Progenitor cell of endocrine pancreas (in vitro differentiated cells): ENCODE data around the gene CPXM1. TPM values are rescaled to one million over a fixed set of nuclear protein-coding genes. Genes with fewer than 3 reads are reported as not detected.

Source experiments
- DNase-seq: peaks from one replicate; pipeline ENCODE4 v3.0.0; 2021; ENCODE audit warnings: low spot score; ENCODE audit not compliant: unreplicated experiment
- H3K27ac Mint-ChIP-seq: 2 replicates; pipeline ENCODE4 v1.8.0; 2021; ENCODE audit warnings: mild to moderate bottlenecking, moderate library complexity, mixed read lengths
- H3K27me3 Mint-ChIP-seq: 2 replicates; pipeline ENCODE4 v1.8.0; 2021; ENCODE audit warnings: mixed read lengths
- H3K36me3 Mint-ChIP-seq: 2 replicates; pipeline ENCODE4 v1.8.0; 2022; ENCODE audit warnings: mixed read lengths; ENCODE audit not compliant: insufficient read depth
- H3K4me1 Mint-ChIP-seq: 2 replicates; pipeline ENCODE4 v1.8.0; 2021; ENCODE audit warnings: low read depth, mixed read lengths
- H3K4me3 Mint-ChIP-seq: 2 replicates; pipeline ENCODE4 v1.8.0; 2021; ENCODE audit warnings: low read depth, mild to moderate bottlenecking, moderate library complexity, mixed read lengths
- H3K9me3 Mint-ChIP-seq: 2 replicates; pipeline ENCODE4 v1.8.0; 2021; ENCODE audit warnings: low read depth, mixed read lengths
- CTCF ChIP-seq: fragments of 200-600 bp; sonication (generic); IDR thresholded peaks from one replicate; pipeline ENCODE4 v1.5.0; 2021; ENCODE audit warnings: antibody characterized with exemption, mild to moderate bottlenecking; ENCODE audit not compliant: unreplicated experiment
- total RNA-seq: library from RNA; stranded (reverse); gene quantifications from 2 replicates; pipeline ENCODE4 v1.2.1, GENCODE V29; 2021

The CPXM1 gene
- total RNA-seq, 1 donor from 2014 or later, result 130 TPM

- no peak for TF ChIP-seq CTCF
Observed at GRCh38 chr20:2804852-2805688, 4.6 kb upstream of the CPXM1 start.

GRCh38 chr20:2804041-2804828 lies 3.8 kb upstream of the CPXM1 start:
- Mint-ChIP-seq H3K9me3 (no peaks in the 10 kb centered on the region), H3K27me3 (peaks cover 56% of the 10 kb centered on the region), H3K27ac (no peak overlapping the region), H3K4me3 (no peak overlapping the region), H3K36me3 (no peaks in the 10 kb centered on the region), H3K4me1 (peaks cover 14% of the 10 kb centered on the region)
- TF ChIP-seq CTCF, result no peak
- no peak for DNase-seq

More at GRCh38 chr20:2804852-2805688, 4.6 kb upstream of the CPXM1 start:
- H3K36me3 Mint-ChIP-seq, result no peaks in the 10 kb centered on the region
- no peak for DNase-seq
- no peak overlapping the region for H3K27ac Mint-ChIP-seq
- H3K4me1 Mint-ChIP-seq, result peaks cover 9% of the 10 kb centered on the region
- no peaks in the 10 kb centered on the region for H3K9me3 Mint-ChIP-seq
- H3K4me3 Mint-ChIP-seq, result no peak overlapping the region
- peaks cover 57% of the 10 kb centered on the region for H3K27me3 Mint-ChIP-seq

GRCh38 chr20:2801286-2801728 lies 880 bp upstream of the CPXM1 start:
- Mint-ChIP-seq H3K4me3 (peak overlapping the region; percentile 87), H3K4me1 (peaks cover 17% of the 10 kb centered on the region), H3K9me3 (no peaks in the 10 kb centered on the region), H3K27me3 (peaks cover 35% of the 10 kb centered on the region), H3K27ac (peak overlapping the region; percentile 33), H3K36me3 (peaks cover 4% of the 10 kb centered on the region)
- no peak for DNase-seq
- no peak for TF ChIP-seq CTCF

- Mint-ChIP-seq H3K36me3 (peaks cover 6% of the 10 kb centered on the region), H3K27me3 (peaks cover 24% of the 10 kb centered on the region), H3K9me3 (no peaks in the 10 kb centered on the region), H3K27ac (peak overlapping the region; percentile 91), H3K4me1 (peaks cover 16% of the 10 kb centered on the region), H3K4me3 (peak overlapping the region; percentile 95)
- no peak for DNase-seq
- TF ChIP-seq CTCF, result no peak
Observed at GRCh38 chr20:2799688-2800520, 523 bp downstream of the CPXM1 start.
